H1 (cell line): Measurements from ENCODE around the gene PHLDA2. TPM values are rescaled to one million over a fixed set of nuclear protein-coding genes. Genes with fewer than 3 reads are reported as not detected.

ENCODE experiments used
- CTCF ChIA-PET: fragments of 300-600 bp; sonication (Branson Sonifier 250); formaldehyde crosslinking; loops from one replicate; lab custom pipeline; 2021; ENCODE audit not compliant: partially characterized antibody; lab: Charles Lee
- POLR2A ChIA-PET: fragments of 300-600 bp; sonication (Branson Sonifier 250); formaldehyde crosslinking; loops from one replicate; lab custom pipeline; 2021; ENCODE audit warnings: inconsistent platforms; ENCODE audit not compliant: partially characterized antibody; lab: Charles Lee
- DNase-seq, 2 experiments: peaks; one replicate each; pipeline versions ENCODE4 v3.0.0 to v3.0.0-alpha.2; 2010 to 2022; ENCODE audit warnings: low spot score in 2 of 2, low read depth in 1 of 2, mixed read lengths in 1 of 2
- FAIRE-seq: peaks from 2 replicates; lab custom pipeline; 2011; peaks lifted over from hg19 to GRCh38; lab: Jason Lieb, UNC
- H2AFZ ChIP-seq: 2 replicates; pipeline ENCODE4 v1.8.1; 2012; ENCODE audit warnings: low read length, inconsistent platforms
- H2AK5ac ChIP-seq: 2 replicates; pipeline ENCODE4 v1.6.1; 2013; ENCODE audit warnings: low read depth, low read length
- H2BK120ac ChIP-seq: replicated peaks from 2 replicates; pipeline ENCODE3; 2013; ENCODE audit warnings: low read depth, low read length, inconsistent platforms
- H2BK12ac ChIP-seq: 2 replicates; pipeline ENCODE4 v1.6.1; 2013; ENCODE audit warnings: low read depth, low read length
- H2BK15ac ChIP-seq: 2 replicates; pipeline ENCODE4 v1.6.1; 2013; ENCODE audit warnings: low read length
- H2BK20ac ChIP-seq: 2 replicates; pipeline ENCODE4 v1.6.1; 2013; ENCODE audit warnings: low read length
- H2BK5ac ChIP-seq: 2 replicates; pipeline ENCODE4 v1.6.1; 2013; ENCODE audit warnings: low read depth, low read length
- H3K14ac ChIP-seq: 2 replicates; pipeline ENCODE4 v1.6.1; 2013; ENCODE audit warnings: inconsistent platforms; ENCODE audit not compliant: insufficient read length
- H3K18ac ChIP-seq: 2 replicates; pipeline ENCODE4 v1.6.1; 2013; ENCODE audit warnings: low read length; ENCODE audit errors: extremely low read depth
- H3K23ac ChIP-seq: 2 replicates; pipeline ENCODE4 v1.6.1; 2013; ENCODE audit warnings: inconsistent platforms; ENCODE audit not compliant: insufficient read length
- H3K23me2 ChIP-seq: 2 replicates; pipeline ENCODE4 v1.6.1; 2013; ENCODE audit warnings: low read depth, low read length
- H3K27ac ChIP-seq: 2 replicates; pipeline ENCODE4 v1.6.1; 2011; ENCODE audit warnings: low read depth, low read length, inconsistent platforms
- H3K27me3 ChIP-seq, 4 experiments: replicated peaks in 1 of 4; 1 replicate in 1 of 4; 2 replicates in 3 of 4; pipeline versions ENCODE4 v1.6.1 to v1.8.1; 2011 to 2013; ENCODE audit warnings: low read length in 3 of 4, mild to moderate bottlenecking in 3 of 4, inconsistent platforms in 2 of 4, mixed read lengths in 2 of 4, moderate library complexity in 1 of 4; ENCODE audit not compliant: control insufficient read depth in 3 of 4, insufficient read depth in 3 of 4; ENCODE audit errors: extremely low read depth in 1 of 4
- H3K36me3 ChIP-seq, 4 experiments: 2 replicates each; pipeline versions ENCODE4 v1.6.1 to v1.8.1; 2011 to 2013; ENCODE audit warnings: mild to moderate bottlenecking in 4 of 4, low read length in 3 of 4, moderate library complexity in 2 of 4, control low read depth in 1 of 4, inconsistent platforms in 1 of 4; ENCODE audit not compliant: insufficient read depth in 4 of 4, control insufficient read depth in 2 of 4
- H3K4ac ChIP-seq: replicated peaks from 2 replicates; pipeline ENCODE3; 2013; ENCODE audit warnings: low read length, low read depth, mixed read lengths, inconsistent platforms; ENCODE audit not compliant: insufficient read length
- H3K4me1 ChIP-seq, 4 experiments: replicated peaks in 1 of 4; 1 replicate in 1 of 4; 2 replicates in 3 of 4; pipeline versions ENCODE4 v1.6.1 to v1.8.1; 2011 to 2013; ENCODE audit warnings: low read length in 3 of 4, inconsistent platforms in 2 of 4, mixed read lengths in 1 of 4; ENCODE audit not compliant: insufficient read depth in 4 of 4, control insufficient read depth in 3 of 4
- H3K4me2 ChIP-seq, 2 experiments: 2 replicates each; pipeline versions ENCODE4 v1.6.1 to v1.8.1; 2011 to 2013; ENCODE audit warnings: low read depth in 2 of 2, low read length in 2 of 2, control low read depth in 1 of 2, inconsistent platforms in 1 of 2, mild to moderate bottlenecking in 1 of 2; ENCODE audit not compliant: insufficient read depth in 1 of 2
- H3K4me3 ChIP-seq, 4 experiments: fragments of 200-600, 300-600 bp in 1 of 4; sonication (generic), shearing (Covaris generic), sonication (Bioruptor Twin) in 1 of 4; 2 replicates each; pipeline versions ENCODE4 v1.5.1 to v1.8.1; 2011 to 2016; ENCODE audit warnings: low read length in 4 of 4, low read depth in 3 of 4, control low read depth in 2 of 4, inconsistent platforms in 2 of 4, mild to moderate bottlenecking in 2 of 4, mixed read lengths in 1 of 4, moderate library complexity in 1 of 4; ENCODE audit not compliant: insufficient read depth in 2 of 4; ENCODE audit errors: extremely low read depth in 1 of 4
- H3K56ac ChIP-seq: replicated peaks from 2 replicates; pipeline ENCODE3; 2013; ENCODE audit warnings: low read depth, mild to moderate bottlenecking, mixed read lengths, low read length, inconsistent platforms; ENCODE audit not compliant: insufficient read length
- H3K79me1 ChIP-seq: 2 replicates; pipeline ENCODE4 v1.6.1; 2013; ENCODE audit warnings: low read depth, low read length, control low read depth
- H3K79me2 ChIP-seq, 2 experiments: 2 replicates each; pipeline versions ENCODE4 v1.6.1 to v1.8.1; 2012 to 2013; ENCODE audit warnings: low read length in 2 of 2, mild to moderate bottlenecking in 2 of 2, inconsistent platforms in 1 of 2; ENCODE audit not compliant: insufficient read depth in 2 of 2, control insufficient read depth in 1 of 2
- H3K9ac ChIP-seq, 4 experiments: replicated peaks in 1 of 4; 1 replicate in 1 of 4; 2 replicates in 3 of 4; pipeline versions ENCODE4 v1.6.1 to v1.8.1; 2011 to 2013; ENCODE audit warnings: low read depth in 3 of 4, low read length in 3 of 4, control low read depth in 2 of 4, mild to moderate bottlenecking in 2 of 4, moderate library complexity in 2 of 4, inconsistent platforms in 1 of 4; ENCODE audit errors: extremely low read depth in 1 of 4
- H3K9me3 ChIP-seq, 2 experiments: 2 replicates each; pipeline versions ENCODE4 v1.6.1 to v1.8.1; 2012 to 2013; ENCODE audit warnings: mild to moderate bottlenecking in 2 of 2, moderate library complexity in 2 of 2, control low read depth in 1 of 2, inconsistent platforms in 1 of 2, low read depth in 1 of 2, low read length in 1 of 2, mixed read lengths in 1 of 2; ENCODE audit not compliant: insufficient read depth in 2 of 2
- H4K20me1 ChIP-seq, 2 experiments: replicated peaks in 1 of 2; 2 replicates each; pipeline versions ENCODE3 to v1.8.1; 2011 to 2013; ENCODE audit warnings: inconsistent platforms in 2 of 2, low read length in 2 of 2, mild to moderate bottlenecking in 1 of 2; ENCODE audit not compliant: insufficient read depth in 2 of 2, control insufficient read depth in 1 of 2
- H4K5ac ChIP-seq: 2 replicates; pipeline ENCODE4 v1.6.1; 2013; ENCODE audit warnings: low read length, low read depth, mixed read lengths, inconsistent platforms; ENCODE audit not compliant: insufficient read length
- H4K8ac ChIP-seq: 2 replicates; pipeline ENCODE4 v1.8.0; 2013; ENCODE audit warnings: mild to moderate bottlenecking, moderate library complexity, low read length, inconsistent platforms; ENCODE audit not compliant: insufficient read depth; ENCODE audit errors: extremely low read depth
- H4K91ac ChIP-seq: replicated peaks from 2 replicates; pipeline ENCODE3; 2013; ENCODE audit warnings: low read length, mixed read lengths, inconsistent platforms; ENCODE audit not compliant: insufficient read length
- CBX5 ChIP-seq: fragments of 300-800, 300-1000 bp; sonication (generic); IDR thresholded peaks from 2 replicates; pipeline ENCODE4 v1.7.1; 2016; ENCODE audit warnings: antibody characterized with exemption, low read length, low read depth
- CHD1 ChIP-seq: IDR thresholded peaks from 2 replicates; pipeline ENCODE4 v1.6.1; 2012; ENCODE audit warnings: low read depth, low read length, improper control_type of control experiment
- WGBS, 2 experiments: shearing (Covaris generic) in 1 of 2; methylation state at CpG; one replicate each; pipeline versions ENCODE4 v1.1.6 to v1.1.7; 2013 to 2015; ENCODE audit warnings: low lambda C conversion rate in 2 of 2, mixed read lengths in 2 of 2, inconsistent platforms in 1 of 2, low coverage in 1 of 2, missing lambda C conversion rate in 1 of 2; ENCODE audit not compliant: insufficient replicate concordance in 2 of 2, insufficient coverage in 1 of 2, insufficient read length in 1 of 2; ENCODE audit errors: extremely low coverage in 1 of 2, missing lambda C conversion rate in 1 of 2; 5-methylcytosine and 5-hydroxymethylcytosine counted together
- polyA plus RNA-seq, 7 experiments: library from polyadenylated mRNA; depleted of rRNA in 3 of 7; stranded (reverse) in 5 of 7; unstranded in 2 of 7; fragments of >200 nt in 5 of 7; fragments of 200-250 nt in 2 of 7; gene quantifications; 1 replicate in 5 of 7; 2 replicates in 1 of 7; 4 replicates in 1 of 7; pipeline versions ENCODE4 v1.2.1 to v1.2.3, GENCODE V29; 2011 to 2013; ENCODE audit warnings: missing spikeins in 2 of 7, mixed read lengths in 2 of 7
- total RNA-seq: library from RNA; stranded (reverse); fragmentation: NEBNext Ultra II Directional; extraction: Animal tissue kit (Norgen Biotek cat#: 25700); gene quantifications from 2 replicates; pipeline ENCODE4 v1.2.1, GENCODE V29; 2021

The PHLDA2 gene
- total and polyA plus RNA-seq, 2 of the 8 experiments (the other 6 are each of a cell fraction or from before 2014, with no cell fraction given) = 5.2 to 7.6 TPM

DNA sequence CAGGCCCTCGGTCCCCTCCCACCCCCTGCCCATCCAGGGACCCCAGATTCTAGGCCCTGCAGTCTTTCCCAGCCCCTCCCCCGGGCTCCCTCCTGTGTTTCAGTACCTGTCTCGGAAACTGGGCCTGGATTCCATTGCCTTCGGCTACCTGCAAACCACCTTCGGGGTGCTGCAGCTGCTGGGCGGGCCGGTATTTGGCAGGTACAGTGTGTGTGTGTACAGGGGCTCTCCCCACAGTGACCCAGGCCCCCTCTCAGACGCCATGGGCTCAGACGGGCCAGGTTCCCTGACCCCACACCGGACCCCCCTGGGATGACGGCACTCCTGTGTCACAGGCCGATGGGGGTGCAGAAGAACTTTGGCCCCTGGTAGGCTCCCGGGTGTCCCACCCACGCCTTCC, 21.1 kb downstream of the PHLDA2 start:
- no peak overlapping the region for H2BK5ac ChIP-seq
- no peak overlapping the region for H3K18ac ChIP-seq
- FAIRE-seq (no peak), DNase-seq (no peak)
- ChIA-PET POLR2A (no interaction called here), CTCF (interaction anchor here (0.6 kb wide), 1 partner anchor 26 kb away, joined by 3 read pairs; no protein-coding TSS in a partner anchor)
- no peak overlapping the region for H2BK12ac ChIP-seq
- no peak overlapping the region for H4K91ac ChIP-seq
- H3K27ac ChIP-seq = no peak overlapping the region
- no peak overlapping the region for H2BK15ac ChIP-seq
- H4K5ac ChIP-seq = no peak overlapping the region
- 94% methylated on average over 13 of the region's 14 CpGs; no CpG with 5 or more reads in 1 of the 2 experiments for WGBS, 2 experiments
- peaks cover 0 to 13% (median 10%) of the 10 kb centered on the region in 4 experiments; a peak in 5 of 7 replicates for H3K4me1 ChIP-seq
- peaks cover 0 to 4% (median 0%) of the 10 kb centered on the region in 4 experiments; a peak in 2 of 7 replicates for H3K27me3 ChIP-seq
- no peaks in the 10 kb centered on the region for H3K36me3 ChIP-seq
- no peak overlapping the region for H3K4ac ChIP-seq
- H2AK5ac ChIP-seq = peak overlapping the region; percentile 53; the same call in 1 of the 2 replicates
- no peak for TF ChIP-seq CHD1
- TF ChIP-seq CBX5 = no peak
- H3K79me1 ChIP-seq = no peaks in the 10 kb centered on the region
- H3K56ac ChIP-seq = no peak overlapping the region
- H2BK20ac ChIP-seq = no peak overlapping the region
- no peak overlapping the region for H3K9ac ChIP-seq
- no peak overlapping the region for H3K4me3 ChIP-seq
- H2AFZ ChIP-seq = no peak overlapping the region
- H3K9me3 ChIP-seq = no peaks in the 10 kb centered on the region
- no peaks in the 10 kb centered on the region for H3K79me2 ChIP-seq
- H3K23me2 ChIP-seq = no peaks in the 10 kb centered on the region
- H3K23ac ChIP-seq = no peak overlapping the region
- H3K4me2 ChIP-seq = no peak overlapping the region
- no peak overlapping the region for H2BK120ac ChIP-seq
- no peak overlapping the region for H3K14ac ChIP-seq
- H4K8ac ChIP-seq = no peak overlapping the region
- H4K20me1 ChIP-seq = peaks cover 0 to 2% of the 10 kb centered on the region in 2 experiments
